Adrenal gland (tissue), 12 donors: Measurements from ENCODE around the gene CCDC28B. TPM values are rescaled to one million over a fixed set of nuclear protein-coding genes. Genes with fewer than 3 reads are reported as not detected.

Experiments
- DNase-seq, 7 donors: peaks; one replicate each; pipeline ENCODE4 v3.0.0-alpha.2; 2019 to 2020
- H3K27ac ChIP-seq, 5 donors: fragments of 200-600 bp; sonication (generic) in 4 of 5; 1 replicate in 3 of 5; 2 replicates in 2 of 5; pipeline versions ENCODE4 v1.5.1 to v1.8.0; 2016 to 2020; ENCODE audit warnings: mild to moderate bottlenecking in 1 of 5
- H3K27me3 ChIP-seq: fragments of 200-600 bp; 2 replicates; pipeline ENCODE4 v1.8.0; 2021
- H3K36me3 ChIP-seq, 2 donors: fragments of 200-600 bp; replicated peaks in 1 of 2; 1 replicate in 1 of 2; 2 replicates in 1 of 2; pipeline versions ENCODE4 v1.5.1 to v1.8.0; 2018 to 2022
- H3K4me1 ChIP-seq, 2 donors: fragments of 200-600 bp; replicated peaks in 1 of 2; 1 replicate in 1 of 2; 2 replicates in 1 of 2; pipeline versions ENCODE4 v1.5.1 to v1.8.0; 2018 to 2021
- H3K4me3 ChIP-seq, 4 donors: fragments of 200-600 bp; sonication (generic) in 3 of 4; one replicate each; pipeline ENCODE4 v1.5.1; 2016 to 2018
- H3K9me3 ChIP-seq, 3 donors: fragments of 200-600 bp; sonication (generic) in 1 of 3; replicated peaks in 1 of 3; 1 replicate in 2 of 3; 2 replicates in 1 of 3; pipeline versions ENCODE4 v1.5.1 to v1.8.0; 2016 to 2021
- CTCF ChIP-seq, 6 experiments: fragments of 450-650 bp in 4 of 6; fragments of 200-600 bp in 2 of 6; sonication (generic) in 1 of 6; IDR thresholded peaks; 1 replicate in 5 of 6; 2 replicates in 1 of 6; pipeline versions ENCODE4 v1.5.1 to v1.8.0; 2016 to 2021; ENCODE audit warnings: antibody characterized with exemption in 6 of 6, mild to moderate bottlenecking in 2 of 6, moderate library complexity in 1 of 6
- POLR2A ChIP-seq, 2 donors: fragments of 450-650 bp; IDR thresholded peaks; one replicate each; pipeline ENCODE4 v1.6.1; 2017; ENCODE audit warnings: antibody characterized with exemption in 2 of 2, mild to moderate bottlenecking in 2 of 2, moderate library complexity in 1 of 2
- WGBS, 4 donors: extraction: QIAGEN DNeasy Blood & Tissue Kit in 2 of 4; methylation state at CpG; one replicate each; pipeline versions ENCODE4 v1.1.5 to v1.1.7; 2013 to 2017; 5-methylcytosine and 5-hydroxymethylcytosine counted together
- intact Hi-C, 2 donors: fragments of 100-400 bp; cut with DNase I; formaldehyde crosslinking; loops; one replicate each; pipeline versions ENCODE4 v1.14.1 to v1.15.0; 2022 to 2023
- polyA plus RNA-seq, 3 donors: library from polyadenylated mRNA; stranded (reverse); fragments of 200-250 nt in 2 of 3; fragments of 350-450 nt in 1 of 3; fragmentation: Illumina TruSeq in 1 of 3; extraction: RNeasy Lipid Tissue Mini Kit (QIAGEN cat#74804) in 1 of 3; gene quantifications; one replicate each; pipeline ENCODE4 v1.2.3, GENCODE V29; 2013 to 2014
- total RNA-seq, 9 donors: library from RNA; depleted of rRNA in 4 of 9; stranded (reverse); fragments of >200 nt in 4 of 9; fragments of 120-200 nt in 1 of 9; fragmentation: NEBNext Ultra II Directional in 1 of 9; extraction: Animal tissue kit (Norgen Biotek cat#: 25700) in 1 of 9; gene quantifications; one replicate each; pipeline versions ENCODE4 v1.1.0 to v1.2.4, GENCODE V29; 2013 to 2023
- donor health status: healthy with polysubstance abuse.
- donor health status: Bipolar disorder and iron deficiency.
- donor health status: DM: yes; HTN: yes; CAD: no.
- donor health status: DM: no; HTN: no; CAD: no.
- donor health status: DM: no; HTN: no; CAD: no.
- donor health status: DM: yes; HTN: yes; CAD: no.

Gene CCDC28B
- total and polyA plus RNA-seq, 12 donors = 3.4 to 47.7 (median 21.4) TPM

DNA sequence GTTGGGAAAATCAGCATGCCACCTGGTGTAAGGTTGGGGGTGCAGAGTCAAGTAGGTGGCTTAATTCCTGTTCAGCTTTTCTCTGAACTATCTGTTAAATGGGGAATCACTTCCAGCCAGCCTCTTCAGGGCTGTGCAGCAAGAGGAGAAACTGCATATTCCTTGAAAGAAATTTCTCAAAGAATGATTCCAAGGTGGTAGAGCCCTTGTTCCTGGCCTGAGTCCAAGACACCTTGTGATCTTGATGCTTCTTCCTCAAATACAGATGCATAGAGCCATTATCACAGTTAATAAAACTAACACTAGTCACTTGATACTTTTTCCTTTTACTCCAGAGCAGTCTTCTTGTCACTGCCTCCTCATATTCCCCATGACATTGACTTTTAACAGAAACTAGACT lies 15.7 kb upstream of the CCDC28B start:
- intact Hi-C loops = no loop called here
- no peak for DNase-seq
- H3K4me1 ChIP-seq = peaks cover 15 to 40% of the 10 kb centered on the region in 2 donors
- H3K27ac ChIP-seq = no peak overlapping the region
- H3K4me3 ChIP-seq = no peak overlapping the region
- H3K36me3 ChIP-seq = peaks cover 3 to 80% of the 10 kb centered on the region in 2 donors
- H3K9me3 ChIP-seq = no peaks in the 10 kb centered on the region
- TF ChIP-seq CTCF (IDR thresholded peaks at IDR 0.05) (no peak), POLR2A (IDR thresholded peaks at IDR 0.05) (no peak)
- H3K27me3 ChIP-seq = no peaks in the 10 kb centered on the region

DNA sequence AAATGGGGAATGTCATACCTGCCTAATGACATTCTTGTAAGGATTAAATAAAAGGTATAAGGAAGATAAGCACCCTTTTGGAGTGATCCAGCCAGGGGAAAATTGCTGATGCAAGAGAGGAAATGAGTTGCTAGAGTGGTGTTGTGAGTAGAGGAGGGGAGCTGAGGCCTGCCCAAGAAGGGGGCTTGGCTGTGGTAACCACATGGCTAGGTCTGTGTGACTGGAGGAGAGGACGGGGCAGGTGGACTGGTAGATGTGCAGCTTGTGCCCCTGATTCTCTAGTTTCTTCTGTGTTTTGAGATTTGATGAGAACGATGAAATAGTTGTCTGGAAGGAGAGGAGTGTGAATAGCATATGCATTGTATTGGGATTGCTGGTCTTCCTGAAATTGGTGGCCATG lies 14.3 kb upstream of the CCDC28B start:
- H3K36me3 ChIP-seq = peaks cover 3 to 95% of the 10 kb centered on the region in 2 donors
- no peak for DNase-seq
- H3K4me1 ChIP-seq = peaks cover 7 to 30% of the 10 kb centered on the region in 2 donors
- H3K27me3 ChIP-seq = no peaks in the 10 kb centered on the region
- H3K4me3 ChIP-seq = no peak overlapping the region
- no peak for TF ChIP-seq POLR2A (IDR thresholded peaks at IDR 0.05)
- TF ChIP-seq CTCF (IDR thresholded peaks at IDR 0.05) = no peak
- 90 to 96% (median 93%) methylated on average over 2 of the region's 2 CpGs for WGBS, 4 donors
- H3K9me3 ChIP-seq = no peaks in the 10 kb centered on the region
- no peak overlapping the region for H3K27ac ChIP-seq
- intact Hi-C loops = no loop called here

- 88 to 95% (median 92%) methylated on average over 2 of the region's 2 CpGs for WGBS, 4 donors
- H3K4me1 ChIP-seq = peaks cover 3 to 26% of the 10 kb centered on the region in 2 donors
- H3K36me3 ChIP-seq = peaks cover 3 to 95% of the 10 kb centered on the region in 2 donors
Observed at GRCh38 chr1:32186491-32186890, 13.9 kb upstream of the CCDC28B start.

DNA sequence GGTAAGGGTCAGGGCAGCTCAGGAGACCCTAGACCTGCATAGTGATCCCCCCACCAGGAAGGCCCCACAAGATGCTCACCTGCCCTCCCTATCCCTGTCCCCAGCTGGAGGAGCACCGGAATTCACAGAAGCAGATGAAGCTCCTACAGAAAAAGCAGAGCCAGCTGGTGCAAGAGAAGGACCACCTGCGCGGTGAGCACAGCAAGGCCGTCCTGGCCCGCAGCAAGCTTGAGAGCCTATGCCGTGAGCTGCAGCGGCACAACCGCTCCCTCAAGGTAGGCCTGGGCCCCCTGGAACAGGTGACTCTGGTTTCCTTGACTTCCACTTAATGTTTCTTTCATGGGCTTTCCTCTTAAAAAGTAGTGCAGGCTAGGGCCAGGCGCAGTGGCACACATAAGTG lies 12.5 kb upstream of the CCDC28B start:
- no peak for DNase-seq
- peaks cover 0 to 12% of the 10 kb centered on the region in 2 donors for H3K4me1 ChIP-seq
- TF ChIP-seq CTCF (IDR thresholded peaks at IDR 0.05) (no peak), POLR2A (IDR thresholded peaks at IDR 0.05) (no peak)
- H3K27ac ChIP-seq = no peak overlapping the region
- WGBS, 4 donors = 93 to 95% (median 95%) methylated on average over 3 to 9 of the region's 9 CpGs
- no peaks in the 10 kb centered on the region for H3K9me3 ChIP-seq
- intact Hi-C loops = no loop called here
- H3K36me3 ChIP-seq = peaks cover 3 to 98% of the 10 kb centered on the region in 2 donors
- no peak overlapping the region for H3K4me3 ChIP-seq
- H3K27me3 ChIP-seq = no peaks in the 10 kb centered on the region

More at GRCh38 chr1:32186491-32186890, 13.9 kb upstream of the CCDC28B start:
- no peaks in the 10 kb centered on the region for H3K9me3 ChIP-seq
- DNase-seq = no peak
- H3K27me3 ChIP-seq = no peaks in the 10 kb centered on the region
- no peak overlapping the region for H3K4me3 ChIP-seq
- no peak for TF ChIP-seq CTCF (IDR thresholded peaks at IDR 0.05)
- no peak for TF ChIP-seq POLR2A (IDR thresholded peaks at IDR 0.05)
- intact Hi-C loops = no loop called here
- no peak overlapping the region for H3K27ac ChIP-seq
